ENCODE measurements around the gene CCDC47. TPM values are rescaled to one million over a fixed set of nuclear protein-coding genes. Genes with fewer than 3 reads are reported as not detected.

The CCDC47 gene
- total and polyA plus RNA-seq, 2 of the 13 experiments (the other 11 are each of a cell fraction or from before 2014, with no cell fraction given), result 59.3 to 99.5 TPM

GRCh38 chr17:63698886-63699637 lies 74.3 kb downstream of the CCDC47 start (continued):
- TF ChIP-seq DZIP1 (CRISPR knock-in tag; IDR thresholded peaks at IDR 0.05) (no peak), MTA1 (CRISPR knock-in tag; IDR thresholded peaks at IDR 0.05; ENCODE audit: borderline replicate concordance) (peak; percentile 38; the same call in 1 of the 2 replicates), ZMYM3 (CRISPR knock-in tag; IDR thresholded peaks at IDR 0.05) (no peak), FOXC1 (CRISPR knock-in tag; IDR thresholded peaks at IDR 0.05; ENCODE audit: borderline replicate concordance) (0 out of 2 replicates have a peak, but pooled peaks have one; percentile 13), NFATC3 (CRISPR knock-in tag; IDR thresholded peaks at IDR 0.05) (peak; percentile 51; the same call in 1 of the 2 replicates), ZNF430 (CRISPR knock-in tag; IDR thresholded peaks at IDR 0.05) (0 out of 2 replicates have a peak, but pooled peaks have one; percentile 10), ZNF335 (CRISPR knock-in tag; IDR thresholded peaks at IDR 0.05) (no peak), ZNF605 (CRISPR knock-in tag; IDR thresholded peaks at IDR 0.05) (no peak), ZNF724P (CRISPR knock-in tag; IDR thresholded peaks at IDR 0.05; ENCODE audit: borderline replicate concordance) (no peak), FOXJ3 (CRISPR knock-in tag; IDR thresholded peaks at IDR 0.05; ENCODE audit: borderline replicate concordance) (no peak), HOXA7 (CRISPR knock-in tag; IDR thresholded peaks at IDR 0.05) (no peak), PHF8 (CRISPR knock-in tag; IDR thresholded peaks at IDR 0.05) (peak; percentile 64), FOSL2 (CRISPR knock-in tag; IDR thresholded peaks at IDR 0.05) (no peak), ZNF749 (CRISPR knock-in tag; IDR thresholded peaks at IDR 0.05; ENCODE audit: borderline replicate concordance) (no peak), ZSCAN25 (CRISPR knock-in tag; IDR thresholded peaks at IDR 0.05) (peak; percentile 60), NRL (CRISPR knock-in tag; IDR thresholded peaks at IDR 0.05; ENCODE audit: borderline replicate concordance) (peak; percentile 51; the same call in 1 of the 2 replicates), ZBTB39 (CRISPR knock-in tag; IDR thresholded peaks at IDR 0.05) (no peak), KAT8 (CRISPR knock-in tag; IDR thresholded peaks at IDR 0.05) (peak; percentile 43; the same call in 1 of the 2 replicates), RFX3 (CRISPR knock-in tag; IDR thresholded peaks at IDR 0.05) (no peak), GABPA (IDR thresholded peaks at IDR 0.05; ENCODE audit: low read depth, low read length) (peak; percentile 31), GABPA (CRISPR knock-in tag; IDR thresholded peaks at IDR 0.05; ENCODE audit: low read depth) (0 out of 2 replicates have a peak, but pooled peaks have one; percentile 50), ZNF7 (CRISPR knock-in tag; IDR thresholded peaks at IDR 0.05) (0 out of 2 replicates have a peak, but pooled peaks have one; percentile 17), ZBTB4 (CRISPR knock-in tag; IDR thresholded peaks at IDR 0.05; ENCODE audit: borderline replicate concordance) (peak; percentile 83; the same call in 1 of the 2 replicates)
